ENCODE data around the gene MRPS7.

GRCh38 chr17:75265614-75266315 lies 4.1 kb downstream of the MRPS7 start:
- TF ChIP-seq POLR2AphosphoS5 (IDR thresholded peaks at IDR 0.05) (no peak), CTCF (IDR thresholded peaks at IDR 0.05) (no peak), POLR2A (IDR thresholded peaks at IDR 0.05) (no peak)
